Lower leg skin (tissue), 3 donors: ENCODE measurements around the gene BLOC1S4.

Experiments
- CTCF ChIP-seq, 3 donors: fragments of 450-650 bp; IDR thresholded peaks; one replicate each; pipeline ENCODE4 v1.5.1; 2016; ENCODE audit warnings: antibody characterized with exemption in 3 of 3, mild to moderate bottlenecking in 3 of 3, moderate library complexity in 2 of 3
- POLR2A ChIP-seq, 2 donors: fragments of 450-650 bp; IDR thresholded peaks; one replicate each; pipeline ENCODE4 v1.6.1; 2016 to 2017; ENCODE audit warnings: antibody characterized with exemption in 2 of 2, mild to moderate bottlenecking in 1 of 2, moderate library complexity in 1 of 2

DNA sequence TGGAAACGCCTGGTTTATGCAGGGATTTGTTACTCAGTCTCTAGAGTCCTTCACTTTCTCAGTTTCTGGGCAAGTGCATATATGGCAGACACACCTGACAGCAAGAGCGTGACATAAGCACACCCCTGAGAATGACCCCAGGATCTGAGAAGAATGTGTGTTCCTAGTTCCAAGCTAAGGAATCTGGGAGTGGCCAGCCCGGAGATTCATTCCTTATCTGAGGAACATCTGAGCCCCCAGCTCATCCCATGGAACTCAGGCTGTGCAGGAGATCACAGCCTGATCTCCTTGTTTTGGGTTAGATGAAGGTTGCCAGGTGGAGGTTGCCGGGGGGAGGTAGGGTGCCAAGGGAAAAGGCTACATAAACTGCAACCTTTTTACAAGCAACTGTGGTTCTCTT, 42.8 kb downstream of the BLOC1S4 start:
- TF ChIP-seq CTCF (IDR thresholded peaks at IDR 0.05) (no peak), POLR2A (IDR thresholded peaks at IDR 0.05) (no peak)
